Osteoblast (primary cell): ENCODE measurements around the gene KCMF1. TPM values are rescaled to one million over a fixed set of nuclear protein-coding genes. Genes with fewer than 3 reads are reported as not detected.

Source experiments
- DNase-seq: peaks from one replicate; pipeline ENCODE4 v3.0.0; 2011; ENCODE audit warnings: low spot score, mixed read lengths; ENCODE audit not compliant: insufficient read length; ENCODE audit errors: missing footprints
- H2AFZ ChIP-seq: 2 replicates; pipeline ENCODE4 v1.6.0; 2011; ENCODE audit warnings: mild to moderate bottlenecking, low read length
- H3K27ac ChIP-seq: 2 replicates; pipeline ENCODE4 v1.5.1; 2011; ENCODE audit warnings: mild to moderate bottlenecking, low read depth, low read length, moderate library complexity
- H3K27me3 ChIP-seq: 2 replicates; pipeline ENCODE4 v1.6.0; 2012; ENCODE audit warnings: mild to moderate bottlenecking, control low read depth, inconsistent platforms, low read length, moderate library complexity; ENCODE audit not compliant: insufficient read depth
- H3K36me3 ChIP-seq: 2 replicates; pipeline ENCODE4 v1.5.1; 2011; ENCODE audit warnings: mild to moderate bottlenecking, low read length, control low read depth, moderate library complexity; ENCODE audit not compliant: insufficient read depth
- H3K4me1 ChIP-seq: 2 replicates; pipeline ENCODE4 v1.5.1; 2011; ENCODE audit warnings: mild to moderate bottlenecking, low read length, control low read depth, moderate library complexity; ENCODE audit not compliant: insufficient read depth
- H3K4me2 ChIP-seq: 2 replicates; pipeline ENCODE4 v1.6.0; 2011; ENCODE audit warnings: mild to moderate bottlenecking, low read length; ENCODE audit not compliant: insufficient read depth
- H3K4me3 ChIP-seq: fragments of 200-600 bp; sonication (generic); 3 replicates; pipeline ENCODE4 v1.5.1; 2012; ENCODE audit warnings: mild to moderate bottlenecking, low read length, inconsistent platforms; ENCODE audit not compliant: insufficient read depth
- H3K79me2 ChIP-seq: 2 replicates; pipeline ENCODE4 v1.6.0; 2012; ENCODE audit warnings: mild to moderate bottlenecking, low read length, control low read depth, inconsistent platforms; ENCODE audit not compliant: insufficient read depth
- H3K9me3 ChIP-seq: 2 replicates; pipeline ENCODE4 v1.5.1; 2011; ENCODE audit warnings: low read depth, low read length, control low read depth
- H4K20me1 ChIP-seq: 2 replicates; pipeline ENCODE4 v1.6.0; 2012; ENCODE audit warnings: mild to moderate bottlenecking, low read length, control low read depth; ENCODE audit not compliant: insufficient read depth
- CTCF ChIP-seq: IDR thresholded peaks from 2 replicates; pipeline ENCODE4 v1.5.1; 2011; ENCODE audit warnings: mild to moderate bottlenecking, low read depth, low read length, moderate library complexity; ENCODE audit errors: extremely low read depth
- total RNA-seq: library from RNA; depleted of rRNA; stranded (reverse); fragments of >200 nt; gene quantifications from 2 replicates; pipeline ENCODE4 v1.2.3, GENCODE V29; 2012

KCMF1 gene
- total RNA-seq, 1 donor = 74.2 TPM

- Histone ChIP-seq H3K4me3 (no peak overlapping the region), H3K9me3 (no peaks in the 10 kb centered on the region), H3K4me1 (no peaks in the 10 kb centered on the region), H2AFZ (no peak overlapping the region), H3K4me2 (no peak overlapping the region), H3K36me3 (no peaks in the 10 kb centered on the region), H3K27ac (no peak overlapping the region), H3K27me3 (peaks cover 28% of the 10 kb centered on the region), H4K20me1 (no peaks in the 10 kb centered on the region), H3K79me2 (no peaks in the 10 kb centered on the region)
- no peak for DNase-seq
- TF ChIP-seq CTCF = no peak
Measured at GRCh38 chr2:85091838-85092237, 120.9 kb downstream of the KCMF1 start.

GRCh38 chr2:85095094-85095493, 124.1 kb downstream of the KCMF1 start:
- H3K27ac ChIP-seq = no peak overlapping the region
- H3K4me1 ChIP-seq = no peaks in the 10 kb centered on the region
- H3K27me3 ChIP-seq = peaks cover 13% of the 10 kb centered on the region
- TF ChIP-seq CTCF = no peak
- DNase-seq = no peak
- no peak overlapping the region for H2AFZ ChIP-seq
- no peaks in the 10 kb centered on the region for H4K20me1 ChIP-seq
- H3K9me3 ChIP-seq = no peaks in the 10 kb centered on the region
- no peaks in the 10 kb centered on the region for H3K79me2 ChIP-seq
- no peak overlapping the region for H3K4me3 ChIP-seq
- no peak overlapping the region for H3K4me2 ChIP-seq
- no peaks in the 10 kb centered on the region for H3K36me3 ChIP-seq

- TF ChIP-seq CTCF = no peak
- no peaks in the 10 kb centered on the region for H3K9me3 ChIP-seq
- no peaks in the 10 kb centered on the region for H4K20me1 ChIP-seq
- no peaks in the 10 kb centered on the region for H3K4me1 ChIP-seq
- no peak overlapping the region for H2AFZ ChIP-seq
- H3K27me3 ChIP-seq = peaks cover 8% of the 10 kb centered on the region
- no peak overlapping the region for H3K4me3 ChIP-seq
- no peak overlapping the region for H3K4me2 ChIP-seq
- no peaks in the 10 kb centered on the region for H3K79me2 ChIP-seq
- H3K27ac ChIP-seq = no peak overlapping the region
- DNase-seq = no peak
- no peaks in the 10 kb centered on the region for H3K36me3 ChIP-seq
Measured at GRCh38 chr2:85096616-85097015, 125.7 kb downstream of the KCMF1 start.

- no peak for DNase-seq
- TF ChIP-seq CTCF = no peak
- Histone ChIP-seq H3K4me3 (no peak overlapping the region), H4K20me1 (no peaks in the 10 kb centered on the region), H3K4me1 (no peaks in the 10 kb centered on the region), H3K36me3 (no peaks in the 10 kb centered on the region), H3K27me3 (no peaks in the 10 kb centered on the region), H2AFZ (no peak overlapping the region), H3K4me2 (no peak overlapping the region), H3K9me3 (no peaks in the 10 kb centered on the region), H3K79me2 (no peaks in the 10 kb centered on the region), H3K27ac (no peak overlapping the region)
Measured at GRCh38 chr2:85104228-85104627, 133.3 kb downstream of the KCMF1 start.
